Measurements from ENCODE around the gene SLC7A4. TPM values are rescaled to one million over a fixed set of nuclear protein-coding genes. Genes with fewer than 3 reads are reported as not detected.

SLC7A4 gene
- total RNA-seq, 1 donor from 2014 or later = 1.1 TPM

DNA sequence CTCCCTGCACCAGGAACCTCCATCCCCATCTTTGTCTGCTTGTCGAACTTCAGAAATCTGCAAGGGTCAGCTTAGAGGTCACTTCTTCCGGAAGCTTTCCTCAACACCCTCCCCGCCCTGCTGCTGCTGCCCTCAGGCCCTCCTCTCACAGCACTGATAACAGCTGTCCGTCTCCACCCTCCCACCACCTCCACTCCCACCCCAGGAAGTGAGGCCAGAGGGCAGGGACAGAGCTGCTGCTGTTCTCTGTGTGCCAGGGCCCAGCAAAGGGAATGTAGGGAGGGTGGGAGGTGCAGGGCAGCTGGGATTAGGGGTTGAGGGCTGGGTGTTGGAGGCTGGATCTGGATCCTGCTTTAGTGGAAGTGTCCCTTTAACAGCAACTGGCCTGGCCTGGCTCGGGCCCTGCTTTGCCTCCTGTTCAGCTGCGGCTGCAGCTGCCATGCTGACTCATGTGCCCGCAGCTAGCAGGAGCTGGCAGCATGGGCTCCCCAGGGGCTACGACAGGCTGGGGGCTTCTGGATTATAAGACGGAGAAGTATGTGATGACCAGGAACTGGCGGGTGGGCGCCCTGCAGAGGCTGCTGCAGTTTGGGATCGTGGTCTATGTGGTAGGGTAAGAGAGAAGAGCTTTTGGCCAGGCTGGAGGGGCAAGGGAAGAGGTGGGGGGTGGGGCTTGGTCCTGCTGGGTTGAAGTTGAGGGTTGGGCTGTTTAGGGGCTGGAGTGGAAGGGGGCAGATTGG, 17.5 kb downstream of the SLC7A4 start, which contains the start of gene P2RX6:
Gene P2RX6, plus strand, starts transcription at position 440 of the 740 bp plus-strand sequence. Its CDS starts 10 bp downstream, at position 450.
- Mint-ChIP-seq H3K36me3 (ENCODE audit: insufficient read depth) (no peaks in the 10 kb centered on the region), H3K9me3 (ENCODE audit: low read depth) (no peaks in the 10 kb centered on the region), H3K27me3 (no peaks in the 10 kb centered on the region), H3K4me3 (ENCODE audit: low read depth) (peak within 1 kb of the TSS; percentile 72), H3K4me1 (ENCODE audit: low read depth) (peaks cover 14% of the 10 kb centered on the region), H3K27ac (peak within 1 kb of the TSS; percentile 95)
- TF ChIP-seq, protein P1, sequence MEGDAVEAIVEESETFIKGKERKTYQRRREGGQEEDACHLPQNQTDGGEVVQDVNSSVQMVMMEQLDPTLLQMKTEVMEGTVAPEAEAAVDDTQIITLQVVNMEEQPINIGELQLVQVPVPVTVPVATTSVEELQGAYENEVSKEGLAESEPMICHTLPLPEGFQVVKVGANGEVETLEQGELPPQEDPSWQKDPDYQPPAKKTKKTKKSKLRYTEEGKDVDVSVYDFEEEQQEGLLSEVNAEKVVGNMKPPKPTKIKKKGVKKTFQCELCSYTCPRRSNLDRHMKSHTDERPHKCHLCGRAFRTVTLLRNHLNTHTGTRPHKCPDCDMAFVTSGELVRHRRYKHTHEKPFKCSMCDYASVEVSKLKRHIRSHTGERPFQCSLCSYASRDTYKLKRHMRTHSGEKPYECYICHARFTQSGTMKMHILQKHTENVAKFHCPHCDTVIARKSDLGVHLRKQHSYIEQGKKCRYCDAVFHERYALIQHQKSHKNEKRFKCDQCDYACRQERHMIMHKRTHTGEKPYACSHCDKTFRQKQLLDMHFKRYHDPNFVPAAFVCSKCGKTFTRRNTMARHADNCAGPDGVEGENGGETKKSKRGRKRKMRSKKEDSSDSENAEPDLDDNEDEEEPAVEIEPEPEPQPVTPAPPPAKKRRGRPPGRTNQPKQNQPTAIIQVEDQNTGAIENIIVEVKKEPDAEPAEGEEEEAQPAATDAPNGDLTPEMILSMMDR (IDR thresholded peaks at IDR 0.05; ENCODE audit: unreplicated experiment) = no peak
- DNase-seq (ENCODE audit: low spot score, unreplicated experiment) = no peak

DNA sequence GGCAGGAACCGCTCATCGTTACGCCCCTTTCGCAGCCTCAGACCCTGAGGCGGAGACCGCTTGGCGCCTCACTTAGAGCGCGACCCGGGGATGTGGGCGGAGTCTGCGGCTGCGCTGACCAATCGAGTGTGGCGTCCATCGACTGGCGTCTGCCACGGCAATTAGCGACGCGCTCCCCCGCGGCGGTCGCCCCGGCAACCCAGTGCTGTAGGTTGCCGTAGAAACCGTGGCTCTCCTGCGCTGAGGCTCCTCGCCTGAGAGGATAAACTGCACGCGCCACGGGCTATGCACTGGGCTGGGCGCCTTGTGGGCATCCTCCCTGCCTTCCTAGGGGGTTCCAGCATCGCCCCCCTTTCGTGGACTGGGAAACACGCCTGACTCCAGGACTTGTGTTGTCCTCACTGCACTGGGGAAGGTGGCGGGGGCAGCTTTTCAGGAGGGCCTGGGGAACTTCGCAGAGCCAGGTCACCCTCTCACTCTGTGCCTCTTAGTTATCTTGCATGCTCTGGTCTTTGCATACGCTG, 18.1 kb downstream of the SLC7A4 start:
- H3K4me1 Mint-ChIP-seq (ENCODE audit: low read depth) = peaks cover 14% of the 10 kb centered on the region
- no peaks in the 10 kb centered on the region for H3K36me3 Mint-ChIP-seq (ENCODE audit: insufficient read depth)
- H3K27ac Mint-ChIP-seq = peak overlapping the region; percentile 95
- peak overlapping the region; percentile 72 for H3K4me3 Mint-ChIP-seq (ENCODE audit: low read depth)
- H3K27me3 Mint-ChIP-seq = no peaks in the 10 kb centered on the region
- peak; percentile 85 for DNase-seq (ENCODE audit: low spot score, unreplicated experiment)
- TF ChIP-seq, protein P1 (IDR thresholded peaks at IDR 0.05; ENCODE audit: unreplicated experiment) = no peak
- H3K9me3 Mint-ChIP-seq (ENCODE audit: low read depth) = no peaks in the 10 kb centered on the region

DNA sequence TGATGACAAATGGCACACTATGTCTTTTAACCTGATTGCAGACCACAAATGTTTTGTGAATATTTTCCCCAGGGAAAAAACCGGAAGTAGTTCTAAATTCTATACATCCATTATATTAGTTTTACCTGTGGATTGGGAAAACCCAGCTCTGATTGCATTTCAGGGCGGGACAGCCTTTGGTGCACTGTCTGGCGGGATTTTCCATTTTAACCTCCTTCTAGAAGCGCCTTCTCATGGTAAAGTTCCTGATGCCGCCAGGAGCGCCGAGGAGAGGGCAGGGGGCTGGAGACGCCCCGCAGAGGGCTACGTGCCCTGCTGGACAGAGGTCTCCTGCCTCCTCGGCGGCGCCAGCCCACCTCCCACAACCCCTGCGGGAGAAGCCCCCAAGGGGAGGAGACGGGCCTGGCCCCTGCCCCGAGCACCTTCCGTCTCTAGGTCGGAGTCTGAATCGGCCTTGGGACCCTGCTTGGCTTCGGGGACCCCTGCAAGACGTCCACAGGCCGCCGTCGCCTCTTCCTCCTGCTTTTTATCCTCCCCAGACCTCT, 18.6 kb downstream of the SLC7A4 start:
- no peaks in the 10 kb centered on the region for H3K27me3 Mint-ChIP-seq
- H3K9me3 Mint-ChIP-seq (ENCODE audit: low read depth) = no peaks in the 10 kb centered on the region
- peak overlapping the region; percentile 72 for H3K4me3 Mint-ChIP-seq (ENCODE audit: low read depth)
- peaks cover 14% of the 10 kb centered on the region for H3K4me1 Mint-ChIP-seq (ENCODE audit: low read depth)
- TF ChIP-seq, protein P1 (IDR thresholded peaks at IDR 0.05; ENCODE audit: unreplicated experiment) = no peak
- DNase-seq (ENCODE audit: low spot score, unreplicated experiment) = no peak
- H3K27ac Mint-ChIP-seq = peak overlapping the region; percentile 95
- H3K36me3 Mint-ChIP-seq (ENCODE audit: insufficient read depth) = no peaks in the 10 kb centered on the region

DNA sequence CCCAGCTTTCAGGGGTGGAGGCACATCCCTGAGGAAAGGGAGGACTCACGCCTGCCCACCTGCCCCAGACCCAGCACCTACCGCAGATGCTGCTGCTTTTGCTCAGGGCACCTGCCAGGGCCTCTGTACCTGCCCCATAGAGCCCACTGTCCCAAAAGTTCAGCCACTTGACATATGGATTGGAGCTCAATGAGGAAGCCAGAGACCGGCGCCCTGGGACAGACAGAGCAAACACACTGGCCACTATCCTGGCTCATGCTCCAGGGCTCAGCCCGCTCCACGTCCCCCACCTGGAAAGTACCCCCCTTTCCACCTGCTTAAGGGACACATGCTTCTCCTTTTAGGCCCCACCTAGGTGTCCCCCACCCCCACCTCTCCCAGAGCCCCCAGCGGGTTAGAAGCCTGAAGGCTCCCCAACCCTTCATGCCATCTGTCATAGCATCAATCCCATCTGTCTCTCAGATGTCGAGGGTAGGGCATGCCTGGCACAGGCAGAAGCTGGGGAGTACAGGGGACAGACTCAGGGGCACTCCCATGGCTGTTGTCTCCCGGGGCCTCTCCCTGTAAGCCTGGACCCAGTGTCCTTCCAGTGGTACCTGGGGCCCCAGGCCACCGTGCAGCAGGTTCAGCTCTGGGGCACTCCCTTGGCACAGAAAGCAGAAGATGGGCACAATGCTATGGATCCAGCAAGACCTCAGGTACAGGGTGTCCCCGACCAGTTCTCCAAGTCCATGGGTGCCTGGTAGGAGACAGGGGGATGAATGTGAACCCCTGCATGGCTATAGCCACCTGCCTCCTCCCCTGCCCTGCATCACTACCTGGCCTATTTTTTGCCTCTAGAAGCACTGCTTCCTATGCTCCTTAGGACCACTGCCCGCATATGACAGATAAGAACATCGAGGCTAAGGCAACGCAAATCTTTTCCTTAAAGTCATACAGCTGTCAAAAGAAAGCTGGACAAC, 19.6 kb downstream of the SLC7A4 start:
- H3K36me3 Mint-ChIP-seq (ENCODE audit: insufficient read depth) = no peaks in the 10 kb centered on the region
- H3K9me3 Mint-ChIP-seq (ENCODE audit: low read depth) = no peaks in the 10 kb centered on the region
- TF ChIP-seq, protein P1 (IDR thresholded peaks at IDR 0.05; ENCODE audit: unreplicated experiment) = no peak
- peaks cover 14% of the 10 kb centered on the region for H3K4me1 Mint-ChIP-seq (ENCODE audit: low read depth)
- H3K27me3 Mint-ChIP-seq = no peaks in the 10 kb centered on the region
- no peak overlapping the region for H3K27ac Mint-ChIP-seq
- no peak for DNase-seq (ENCODE audit: low spot score, unreplicated experiment)
- peak overlapping the region; percentile 72 for H3K4me3 Mint-ChIP-seq (ENCODE audit: low read depth)
